Neuronal stem cell (in vitro differentiated cells): Measurements from ENCODE around the gene ANKS1A.

ENCODE experiments used
- DNase-seq: peaks from one replicate; pipeline ENCODE4 v3.0.0-alpha.2; 2013; ENCODE audit warnings: low spot score
- H2AFZ ChIP-seq: one replicate; pipeline ENCODE4 v1.6.1; 2013; ENCODE audit warnings: mild to moderate bottlenecking, low read length, inconsistent platforms
- H2AK5ac ChIP-seq: 2 replicates; pipeline ENCODE4 v1.6.1; 2013; ENCODE audit warnings: low read depth, mild to moderate bottlenecking, inconsistent platforms, low read length, moderate library complexity, mixed read lengths
- H2BK120ac ChIP-seq: 2 replicates; pipeline ENCODE4 v1.6.1; 2013; ENCODE audit warnings: low read depth, mild to moderate bottlenecking, inconsistent platforms, low read length, moderate library complexity, mixed read lengths
- H2BK12ac ChIP-seq: one replicate; pipeline ENCODE4 v1.6.1; 2013; ENCODE audit warnings: low read length, inconsistent platforms
- H2BK15ac ChIP-seq: 2 replicates; pipeline ENCODE4 v1.6.1; 2013; ENCODE audit warnings: mild to moderate bottlenecking, low read length, inconsistent platforms, mixed read lengths
- H2BK5ac ChIP-seq: one replicate; pipeline ENCODE4 v1.6.1; 2013; ENCODE audit warnings: inconsistent platforms, mild to moderate bottlenecking, low read length, moderate library complexity
- H3K14ac ChIP-seq: one replicate; pipeline ENCODE4 v1.6.1; 2013; ENCODE audit warnings: low read length, inconsistent platforms
- H3K18ac ChIP-seq: 2 replicates; pipeline ENCODE4 v1.6.1; 2013; ENCODE audit warnings: low read length, inconsistent platforms
- H3K23ac ChIP-seq: 2 replicates; pipeline ENCODE4 v1.6.1; 2013; ENCODE audit warnings: low read depth, mild to moderate bottlenecking, mixed read lengths, low read length, inconsistent platforms; ENCODE audit not compliant: poor library complexity
- H3K27ac ChIP-seq: replicated peaks from 3 replicates; pipeline ENCODE4 v1.5.1; 2013; ENCODE audit warnings: low read length, inconsistent platforms
- H3K27me3 ChIP-seq, 3 experiments: 2 replicates each; pipeline ENCODE4 v1.6.1; 2013; ENCODE audit warnings: low read length in 3 of 3, mild to moderate bottlenecking in 2 of 3, inconsistent platforms in 1 of 3, low read depth in 1 of 3, mixed read lengths in 1 of 3, moderate library complexity in 1 of 3; ENCODE audit not compliant: control insufficient read depth in 3 of 3, insufficient read depth in 3 of 3
- H3K36me3 ChIP-seq, 2 donors: replicated peaks in 1 of 2; 2 replicates each; pipeline ENCODE4 v1.6.1; 2013; ENCODE audit warnings: low read length in 2 of 2; ENCODE audit not compliant: control insufficient read depth in 2 of 2, insufficient read depth in 2 of 2
- H3K4ac ChIP-seq: 2 replicates; pipeline ENCODE4 v1.6.1; 2013; ENCODE audit warnings: inconsistent platforms, mild to moderate bottlenecking, low read length, moderate library complexity
- H3K4me1 ChIP-seq, 2 donors: 1 replicate in 1 of 2; 2 replicates in 1 of 2; pipeline ENCODE4 v1.6.1; 2013; ENCODE audit warnings: low read length in 2 of 2, low read depth in 1 of 2; ENCODE audit not compliant: control insufficient read depth in 2 of 2, insufficient read depth in 1 of 2
- H3K4me2 ChIP-seq: one replicate; pipeline ENCODE4 v1.6.1; 2013; ENCODE audit warnings: mild to moderate bottlenecking, low read length, inconsistent platforms; ENCODE audit not compliant: insufficient read depth, poor library complexity, severe bottlenecking
- H3K4me3 ChIP-seq, 2 donors: 2 replicates each; pipeline ENCODE4 v1.5.1; 2013; ENCODE audit warnings: low read length in 2 of 2, mild to moderate bottlenecking in 2 of 2, inconsistent platforms in 1 of 2, moderate library complexity in 1 of 2
- H3K79me1 ChIP-seq: one replicate; pipeline ENCODE4 v1.6.1; 2013; ENCODE audit warnings: low read depth, mild to moderate bottlenecking, inconsistent platforms, low read length, moderate library complexity
- H3K9ac ChIP-seq: one replicate; pipeline ENCODE4 v1.6.1; 2013; ENCODE audit warnings: mild to moderate bottlenecking, low read depth, low read length, inconsistent platforms; ENCODE audit not compliant: poor library complexity
- H3K9me3 ChIP-seq, 2 donors: replicated peaks in 1 of 2; 2 replicates each; pipeline versions ENCODE3 to v1.6.1; 2013; ENCODE audit warnings: low read length in 2 of 2, mild to moderate bottlenecking in 2 of 2, inconsistent platforms in 1 of 2, low read depth in 1 of 2, mixed read lengths in 1 of 2, moderate library complexity in 1 of 2; ENCODE audit not compliant: control insufficient read depth in 2 of 2, insufficient read depth in 1 of 2
- H4K8ac ChIP-seq: one replicate; pipeline ENCODE4 v1.6.1; 2013; ENCODE audit warnings: low read depth, mild to moderate bottlenecking, inconsistent platforms, low read length, moderate library complexity
- H4K91ac ChIP-seq: one replicate; pipeline ENCODE4 v1.6.1; 2013; ENCODE audit warnings: low read length, low read depth, mild to moderate bottlenecking, inconsistent platforms; ENCODE audit not compliant: poor library complexity
- WGBS, 2 donors: extraction: QIAGEN DNeasy Blood & Tissue Kit; methylation state at CpG; one replicate each; pipeline ENCODE4 v1.1.7; 2013; ENCODE audit warnings: missing lambda C conversion rate in 2 of 2, mixed read lengths in 1 of 2; ENCODE audit not compliant: insufficient read length in 2 of 2, insufficient replicate concordance in 1 of 2; ENCODE audit errors: extremely low coverage in 2 of 2; 5-methylcytosine and 5-hydroxymethylcytosine counted together

Gene ANKS1A

GRCh38 chr6:34970957-34971356, 81.9 kb downstream of the ANKS1A start:
- Histone ChIP-seq H3K23ac (no peak overlapping the region), H3K9me3 (no peaks in the 10 kb centered on the region), H2AFZ (no peak overlapping the region), H3K79me1 (no peaks in the 10 kb centered on the region), H3K14ac (no peak overlapping the region), H3K4ac (no peak overlapping the region), H2AK5ac (no peak overlapping the region), H2BK120ac (no peak overlapping the region), H3K27ac (no peak overlapping the region), H2BK12ac (no peak overlapping the region), H3K4me1 (no peaks in the 10 kb centered on the region), H4K91ac (no peak overlapping the region), H3K36me3 (peaks cover 4 to 26% of the 10 kb centered on the region in 2 donors), H3K4me2 (no peak overlapping the region), H2BK5ac (no peak overlapping the region), H4K8ac (no peak overlapping the region), H3K18ac (no peak overlapping the region), H3K4me3 (no peak overlapping the region), H3K27me3 (no peaks in the 10 kb centered on the region), H2BK15ac (no peak overlapping the region), H3K9ac (no peak overlapping the region)
- no peak for DNase-seq
- no CpG with 5 or more reads among the region's 2 CpGs for WGBS, 2 donors

GRCh38 chr6:34973547-34974248, 84.6 kb downstream of the ANKS1A start:
- Histone ChIP-seq H3K18ac (no peak overlapping the region), H3K4me2 (no peak overlapping the region), H2BK12ac (no peak overlapping the region), H3K4me3 (no peak overlapping the region), H4K8ac (no peak overlapping the region), H3K9me3 (no peaks in the 10 kb centered on the region), H2AFZ (no peak overlapping the region), H3K23ac (no peak overlapping the region), H2BK5ac (no peak overlapping the region), H3K9ac (no peak overlapping the region), H3K27me3 (no peaks in the 10 kb centered on the region), H3K4ac (no peak overlapping the region), H3K79me1 (no peaks in the 10 kb centered on the region), H4K91ac (no peak overlapping the region), H2AK5ac (no peak overlapping the region), H3K36me3 (peaks cover 4 to 22% of the 10 kb centered on the region in 2 donors), H2BK15ac (no peak overlapping the region), H2BK120ac (no peak overlapping the region), H3K14ac (no peak overlapping the region), H3K27ac (no peak overlapping the region), H3K4me1 (no peaks in the 10 kb centered on the region)
- no CpG with 5 or more reads among the region's 2 CpGs for WGBS, 2 donors
- DNase-seq: no peak

- Histone ChIP-seq H2BK12ac (no peak overlapping the region), H3K4me3 (no peak overlapping the region), H3K27me3 (no peaks in the 10 kb centered on the region), H3K9ac (no peak overlapping the region), H2BK120ac (no peak overlapping the region), H3K4me1 (no peaks in the 10 kb centered on the region), H3K79me1 (no peaks in the 10 kb centered on the region), H3K36me3 (peaks cover 4 to 22% of the 10 kb centered on the region in 2 donors), H2AK5ac (no peak overlapping the region), H2BK5ac (no peak overlapping the region), H3K9me3 (no peaks in the 10 kb centered on the region), H3K27ac (no peak overlapping the region), H2BK15ac (no peak overlapping the region), H4K8ac (no peak overlapping the region), H2AFZ (no peak overlapping the region), H3K23ac (no peak overlapping the region), H3K4me2 (no peak overlapping the region), H3K18ac (no peak overlapping the region), H4K91ac (no peak overlapping the region), H3K14ac (no peak overlapping the region), H3K4ac (no peak overlapping the region)
- no peak for DNase-seq
- no CpG with 5 or more reads among the region's 1 CpG for WGBS, 2 donors
Measured at GRCh38 chr6:34974249-34974642, 85.2 kb downstream of the ANKS1A start.

GRCh38 chr6:34976239-34976638, 87.2 kb downstream of the ANKS1A start:
- Histone ChIP-seq H3K14ac (no peak overlapping the region), H2AFZ (no peak overlapping the region), H3K27ac (no peak overlapping the region), H3K36me3 (peaks cover 2 to 3% of the 10 kb centered on the region in 2 donors), H2BK15ac (no peak overlapping the region), H4K91ac (no peak overlapping the region), H2BK12ac (no peak overlapping the region), H3K9me3 (no peaks in the 10 kb centered on the region), H3K23ac (no peak overlapping the region), H3K9ac (no peak overlapping the region), H3K4ac (no peak overlapping the region), H3K4me2 (no peak overlapping the region), H3K4me1 (no peaks in the 10 kb centered on the region), H3K27me3 (no peaks in the 10 kb centered on the region), H4K8ac (no peak overlapping the region), H2BK120ac (no peak overlapping the region), H3K18ac (no peak overlapping the region), H2AK5ac (no peak overlapping the region), H2BK5ac (no peak overlapping the region), H3K79me1 (no peaks in the 10 kb centered on the region), H3K4me3 (no peak overlapping the region)
- WGBS, 2 donors: no CpG with 5 or more reads among the region's 2 CpGs
- DNase-seq: no peak
